Stimulated activated CD8-positive, alpha-beta memory T cell treated with anti-CD3 and anti-CD28 coated beads, Interleukin-4, amount 100 ng/mL, for 24 hours (primary cell): ENCODE results near the gene CTAGE4.
"Not testable (repeated sequence)": the region's sequence is repeated elsewhere in the genome, so short reads cannot be mapped to it uniquely, and the experiment has no call there.

Source experiments
- DNase-seq: peaks from one replicate; pipeline ENCODE4 v3.0.0-alpha.2; 2020; ENCODE audit warnings: low read depth

CTAGE4 gene

DNA sequence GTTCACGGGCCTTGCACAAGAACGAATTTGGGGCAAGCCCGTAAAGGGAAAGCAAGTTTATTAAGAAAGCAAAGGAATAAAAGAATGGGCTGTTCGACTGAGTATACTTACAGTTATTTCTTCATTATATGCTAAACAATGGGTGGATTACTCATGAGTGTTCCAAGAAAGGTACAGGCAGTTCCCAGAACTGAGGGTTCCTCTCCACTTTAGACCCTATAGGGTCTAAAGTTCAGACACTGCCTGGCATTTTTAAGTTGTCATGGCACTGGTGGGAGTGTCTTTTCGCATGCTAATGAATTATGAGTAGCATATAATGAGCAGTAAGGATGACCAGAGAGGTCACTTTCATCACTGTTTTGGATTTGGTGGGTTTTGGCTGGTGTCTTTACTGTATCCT is 22.0 kb downstream of the CTAGE4 start:
- DNase-seq, result not testable (repeated sequence)

GRCh38 chr7:144217200-144217599 is 33.9 kb downstream of the CTAGE4 start:
- not testable (repeated sequence) for DNase-seq

GRCh38 chr7:144218581-144218980 is 35.3 kb downstream of the CTAGE4 start:
- not testable (repeated sequence) for DNase-seq

DNA sequence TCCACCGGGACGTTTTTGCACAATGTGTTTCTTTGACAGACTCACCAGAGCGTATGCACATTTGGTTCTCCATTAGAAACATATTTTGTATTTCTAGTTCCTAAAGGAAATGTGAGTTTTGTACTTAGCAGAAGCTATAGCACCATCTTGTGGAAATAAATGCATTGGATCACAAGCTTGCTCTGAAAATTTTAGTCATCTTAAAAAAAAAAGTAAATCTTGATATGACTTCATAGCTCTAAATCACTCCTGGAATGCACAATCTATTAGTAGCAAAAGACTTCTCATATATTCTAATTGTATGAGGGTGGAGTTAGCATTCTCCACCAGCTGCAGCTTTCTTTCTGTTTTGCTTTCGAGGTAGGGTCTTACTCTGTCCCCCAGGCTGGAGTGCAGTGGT is 35.9 kb downstream of the CTAGE4 start:
- not testable (repeated sequence) for DNase-seq

DNA sequence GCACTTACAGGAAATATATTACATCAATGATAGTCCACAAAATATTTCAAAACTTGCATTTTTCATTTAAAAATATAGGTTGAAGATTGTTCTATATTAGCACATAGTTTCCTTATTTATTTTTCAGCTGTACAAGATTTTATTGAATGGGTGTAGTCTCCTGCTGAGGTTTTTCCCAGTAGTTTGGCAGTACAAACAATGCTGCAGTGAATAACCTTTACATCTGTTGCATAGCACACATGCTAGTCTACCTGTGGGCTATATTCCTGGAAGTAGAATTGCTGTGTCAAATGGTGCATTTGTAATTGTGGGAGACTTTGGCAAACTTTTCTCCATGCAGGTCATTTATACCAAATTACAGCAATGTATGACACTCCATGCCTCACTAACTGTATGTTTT is 37.3 kb downstream of the CTAGE4 start:
- not testable (repeated sequence) for DNase-seq

DNA sequence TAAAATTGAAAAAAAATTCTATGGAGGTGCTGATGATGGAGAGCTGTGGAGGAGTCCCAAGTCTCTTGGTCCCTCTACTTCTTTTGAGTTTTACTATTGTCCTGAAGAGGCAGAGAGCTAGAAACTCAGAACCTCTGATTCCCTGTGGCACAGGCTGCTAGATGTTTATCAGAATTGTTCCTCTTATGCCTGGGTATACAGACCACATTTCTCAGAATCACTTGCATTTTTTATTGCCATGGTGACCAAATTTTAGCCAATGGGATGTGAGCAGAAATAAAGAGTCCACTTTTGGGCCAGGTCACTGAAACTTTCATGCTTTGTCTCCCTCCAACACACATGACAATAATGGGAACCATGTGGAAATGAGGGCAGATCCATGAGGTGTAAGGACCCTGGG is 40.4 kb downstream of the CTAGE4 start:
- DNase-seq, result not testable (repeated sequence)

DNA sequence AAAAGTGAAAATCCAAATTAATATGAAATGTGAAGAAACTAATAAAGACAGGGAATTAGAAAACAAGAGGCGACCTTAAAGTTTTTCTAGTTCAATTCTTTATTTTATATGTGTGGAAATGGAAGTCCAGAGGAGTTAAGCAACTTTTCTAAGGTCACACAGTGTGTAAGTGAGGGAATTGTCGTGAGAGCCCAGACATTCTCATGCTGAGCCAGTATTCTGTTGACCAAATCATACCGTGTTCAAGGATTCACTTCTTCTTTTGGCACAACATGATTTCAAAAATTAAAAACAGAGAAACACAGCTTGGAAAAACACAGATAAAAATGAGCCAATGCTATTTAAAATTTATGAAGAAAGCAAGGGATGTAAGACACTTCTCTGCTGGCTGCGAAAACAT is 43.6 kb downstream of the CTAGE4 start:
- DNase-seq, result not testable (repeated sequence)

GRCh38 chr7:144228810-144229209 is 45.5 kb downstream of the CTAGE4 start:
- not testable (repeated sequence) for DNase-seq

GRCh38 chr7:144231027-144231426 is 47.8 kb downstream of the CTAGE4 start:
- DNase-seq, result not testable (repeated sequence)

GRCh38 chr7:144233039-144233438 is 49.8 kb downstream of the CTAGE4 start:
- not testable (repeated sequence) for DNase-seq
